A673 (cell line): ENCODE data around the gene KLF7. TPM values are rescaled to one million over a fixed set of nuclear protein-coding genes. Genes with fewer than 3 reads are reported as not detected.

Experiments used
- BruUV-seq: library from RNA; stranded (reverse); fragments of 400-500 nt; replicated peaks from 2 replicates; lab custom pipeline; 2021; lab: Mats Ljungman, UMichigan
- CTCF ChIA-PET: fragments of 300-600 bp; sonication (Branson Sonifier 250); formaldehyde crosslinking; loops from one replicate; lab custom pipeline; 2022; ENCODE audit warnings: antibody characterized with exemption; lab: Charles Lee
- POLR2A ChIA-PET: fragments of 300-600 bp; sonication (Branson Sonifier 250); formaldehyde crosslinking; loops from one replicate; lab custom pipeline; 2022; ENCODE audit warnings: antibody characterized with exemption; ENCODE audit not compliant: low non-redundant PET; lab: Charles Lee
- DNase-seq: peaks from one replicate; pipeline ENCODE4 v3.0.0-alpha.2; 2015; ENCODE audit warnings: low spot score
- H3K27ac ChIP-seq: fragments of 200-600 bp; sonication (generic); 2 replicates; pipeline ENCODE4 v1.5.1; 2016; ENCODE audit warnings: mixed run types, low read depth, mild to moderate bottlenecking, mixed read lengths, antibody characterized with exemption, low read length; ENCODE audit not compliant: poor library complexity, severe bottlenecking
- H3K27me3 ChIP-seq: fragments of 200-600 bp; sonication (generic); replicated peaks from 2 replicates; pipeline ENCODE4 v1.6.1; 2017; ENCODE audit warnings: mixed run types, low read depth, mild to moderate bottlenecking, mixed read lengths, antibody characterized with exemption, low read length; ENCODE audit not compliant: insufficient read depth, poor library complexity
- H3K36me3 ChIP-seq: fragments of 200-600 bp; sonication (generic); 2 replicates; pipeline ENCODE4 v1.6.1; 2016; ENCODE audit warnings: mixed run types, mild to moderate bottlenecking, mixed read lengths, antibody characterized with exemption, low read length; ENCODE audit not compliant: insufficient read depth, poor library complexity, severe bottlenecking
- H3K4me1 ChIP-seq: fragments of 200-600 bp; sonication (generic); 2 replicates; pipeline ENCODE4 v1.6.1; 2017; ENCODE audit warnings: mixed run types, mild to moderate bottlenecking, mixed read lengths, antibody characterized with exemption, low read length; ENCODE audit not compliant: insufficient read depth, poor library complexity, severe bottlenecking
- H3K4me3 ChIP-seq: fragments of 200-600 bp; sonication (generic); 2 replicates; pipeline ENCODE4 v1.5.1; 2016; ENCODE audit warnings: low read depth, mixed run types, mild to moderate bottlenecking, mixed read lengths, low read length; ENCODE audit not compliant: poor library complexity, severe bottlenecking
- H3K9me3 ChIP-seq: fragments of 200-600 bp; sonication (generic); 2 replicates; pipeline ENCODE4 v1.6.1; 2016; ENCODE audit warnings: mixed run types, low read depth, mild to moderate bottlenecking, mixed read lengths, antibody characterized with exemption, low read length; ENCODE audit not compliant: poor library complexity, severe bottlenecking
- CTCF ChIP-seq: fragments of 300-800, 200-600 bp; sonication (generic); conservative IDR thresholded peaks from 2 replicates; pipeline ENCODE4 v1.5.1; 2017; ENCODE audit warnings: low read depth, mild to moderate bottlenecking, antibody characterized with exemption, low read length, moderate library complexity, mixed read lengths
- EZH2 ChIP-seq: fragments of 200-600 bp; sonication (generic); IDR thresholded peaks from 2 replicates; pipeline ENCODE4 v1.6.1; 2017; ENCODE audit warnings: borderline replicate concordance, low read depth, mild to moderate bottlenecking, mixed read lengths, antibody characterized with exemption, low read length; ENCODE audit not compliant: poor library complexity, severe bottlenecking
- intact Hi-C: fragments of 100-400 bp; cut with micrococcal nuclease; formaldehyde crosslinking; loops from one replicate; pipeline ENCODE4 v1.10.0; 2022; ENCODE audit not compliant: unreplicated experiment
- total RNA-seq: library from RNA; stranded (reverse); gene quantifications from 2 replicates; pipeline ENCODE4 v1.2.3, GENCODE V29; 2021

KLF7 gene
- total RNA-seq, 1 experiment from 2014 or later = 16.4 TPM

- BruUV-seq = no TSS peak
- ChIA-PET POLR2A (no interaction called here), CTCF (no interaction called here)
- H3K27me3 ChIP-seq = no peaks in the 10 kb centered on the region
- no peaks in the 10 kb centered on the region for H3K36me3 ChIP-seq
- H3K4me1 ChIP-seq = peaks cover 30% of the 10 kb centered on the region
- no peak overlapping the region for H3K27ac ChIP-seq
- TF ChIP-seq EZH2 = no peak
- no peak for TF ChIP-seq CTCF
- no peak for DNase-seq
- no peak overlapping the region for H3K4me3 ChIP-seq
- intact Hi-C loops = no loop called here
- H3K9me3 ChIP-seq = no peaks in the 10 kb centered on the region
These were observed 16.2 kb downstream of the KLF7 start for GRCh38 chr2:207149249-207150213.

DNA sequence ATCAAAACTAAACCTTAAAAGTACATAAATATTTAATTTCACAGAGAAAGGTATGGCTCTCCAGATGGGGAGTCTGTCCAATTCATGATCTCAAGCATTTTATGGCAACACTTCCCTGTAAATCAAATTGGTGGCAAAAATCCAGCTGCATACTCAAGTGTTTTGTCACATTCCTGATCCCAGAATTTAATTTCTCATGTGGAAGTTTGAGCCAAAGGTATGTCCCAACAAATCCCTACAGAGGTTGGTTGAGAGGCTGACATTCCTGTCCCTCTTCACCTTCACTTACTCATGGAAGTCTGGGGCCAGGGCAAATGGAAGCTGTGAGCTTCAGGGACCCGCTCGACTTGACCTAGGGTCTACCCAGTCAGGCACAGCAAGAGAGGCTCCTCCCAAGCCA lies 17.7 kb downstream of the KLF7 start:
- H3K4me1 ChIP-seq = peaks cover 33% of the 10 kb centered on the region
- no peaks in the 10 kb centered on the region for H3K9me3 ChIP-seq
- intact Hi-C loops = no loop called here
- H3K27me3 ChIP-seq = no peaks in the 10 kb centered on the region
- DNase-seq = no peak
- BruUV-seq = no TSS peak
- no peaks in the 10 kb centered on the region for H3K36me3 ChIP-seq
- H3K27ac ChIP-seq = no peak overlapping the region
- H3K4me3 ChIP-seq = no peak overlapping the region
- POLR2A ChIA-PET = no interaction called here
- CTCF ChIA-PET = no interaction called here
- TF ChIP-seq CTCF = no peak
- no peak for TF ChIP-seq EZH2

DNA sequence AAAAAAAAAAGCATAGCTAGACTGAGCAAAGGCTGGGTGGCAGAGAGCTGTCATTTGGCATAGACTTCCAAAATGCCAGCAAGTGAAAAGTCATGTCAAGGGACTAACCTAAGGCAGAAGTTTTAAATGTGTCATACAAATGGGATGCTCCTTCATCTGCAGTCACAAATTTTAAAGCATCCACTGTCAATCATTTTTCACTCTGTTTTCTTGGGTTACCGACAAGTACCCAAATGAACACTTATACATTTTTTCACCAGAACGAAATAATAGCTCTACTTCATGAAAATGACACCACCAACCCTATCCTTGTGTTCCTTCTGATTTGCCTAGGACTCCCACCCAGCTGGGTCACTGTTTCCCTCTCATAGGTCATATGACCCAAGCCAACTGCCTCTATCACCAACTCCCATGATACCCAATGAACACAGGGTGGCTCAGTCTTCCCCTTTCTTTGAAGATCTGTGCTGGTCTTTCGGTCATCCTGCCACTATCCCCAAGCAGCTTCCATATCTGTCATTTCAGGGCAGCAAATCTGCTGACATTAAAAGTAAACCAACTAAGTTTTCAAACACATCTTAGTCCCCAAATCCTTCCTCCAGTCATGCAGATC lies 21.5 kb downstream of the KLF7 start:
- TF ChIP-seq EZH2 (no peak), CTCF (no peak)
- intact Hi-C loops = no loop called here
- ChIA-PET POLR2A (interaction anchor here (0.6 kb wide), 1 partner anchor 567 kb away, joined by 3 read pairs; the partner anchor contains the start of gene CCNYL1), CTCF (no interaction called here)
- Histone ChIP-seq H3K27me3 (no peaks in the 10 kb centered on the region), H3K27ac (no peak overlapping the region), H3K4me3 (no peak overlapping the region), H3K4me1 (peaks cover 18% of the 10 kb centered on the region), H3K9me3 (no peaks in the 10 kb centered on the region), H3K36me3 (no peaks in the 10 kb centered on the region)
- BruUV-seq = no TSS peak
- no peak for DNase-seq
